OCI-LY3 (cell line): ENCODE data around the gene MORC2.

Experiments used
- EZH2phosphoT487 ChIP-seq: fragments of 200-600 bp; shearing (Covaris generic); IDR thresholded peaks from 2 replicates; pipeline ENCODE4 v1.6.1; 2018; ENCODE audit warnings: antibody characterized with exemption, mixed run types, low read depth
- TF ChIP-seq, protein P1 (sequence below): fragments of 200-600, 300-600 bp; sonication (generic); IDR thresholded peaks from 2 replicates; pipeline ENCODE4 v1.5.1; 2014; ENCODE audit warnings: antibody characterized with exemption, low read length, low read depth

DNA sequence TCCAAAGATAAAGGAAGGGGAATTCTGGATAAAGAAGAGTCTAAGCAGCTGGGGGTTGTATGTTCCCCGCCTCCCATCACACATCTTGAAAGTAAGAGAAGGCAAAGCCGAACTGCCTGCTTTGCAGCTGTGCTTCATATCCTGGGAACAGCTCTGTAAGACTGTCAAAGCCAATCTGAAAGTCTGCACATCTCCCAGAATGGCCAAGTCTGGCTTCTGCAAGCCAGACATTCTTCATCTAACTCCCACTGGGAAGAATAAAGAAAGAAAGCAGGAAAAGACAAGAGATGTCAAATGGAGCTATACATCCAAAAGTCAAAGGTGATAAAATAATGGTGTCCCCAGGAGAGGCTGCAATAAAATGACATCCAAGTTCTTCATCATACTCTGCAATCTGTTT, 15.4 kb downstream of the MORC2 start:
- TF ChIP-seq, protein P1, sequence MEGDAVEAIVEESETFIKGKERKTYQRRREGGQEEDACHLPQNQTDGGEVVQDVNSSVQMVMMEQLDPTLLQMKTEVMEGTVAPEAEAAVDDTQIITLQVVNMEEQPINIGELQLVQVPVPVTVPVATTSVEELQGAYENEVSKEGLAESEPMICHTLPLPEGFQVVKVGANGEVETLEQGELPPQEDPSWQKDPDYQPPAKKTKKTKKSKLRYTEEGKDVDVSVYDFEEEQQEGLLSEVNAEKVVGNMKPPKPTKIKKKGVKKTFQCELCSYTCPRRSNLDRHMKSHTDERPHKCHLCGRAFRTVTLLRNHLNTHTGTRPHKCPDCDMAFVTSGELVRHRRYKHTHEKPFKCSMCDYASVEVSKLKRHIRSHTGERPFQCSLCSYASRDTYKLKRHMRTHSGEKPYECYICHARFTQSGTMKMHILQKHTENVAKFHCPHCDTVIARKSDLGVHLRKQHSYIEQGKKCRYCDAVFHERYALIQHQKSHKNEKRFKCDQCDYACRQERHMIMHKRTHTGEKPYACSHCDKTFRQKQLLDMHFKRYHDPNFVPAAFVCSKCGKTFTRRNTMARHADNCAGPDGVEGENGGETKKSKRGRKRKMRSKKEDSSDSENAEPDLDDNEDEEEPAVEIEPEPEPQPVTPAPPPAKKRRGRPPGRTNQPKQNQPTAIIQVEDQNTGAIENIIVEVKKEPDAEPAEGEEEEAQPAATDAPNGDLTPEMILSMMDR: no peak
- TF ChIP-seq EZH2phosphoT487: no peak
